Skeletal muscle tissue (tissue), 4 donors: ENCODE data around the gene SPRR2D. TPM values are rescaled to one million over a fixed set of nuclear protein-coding genes. Genes with fewer than 3 reads are reported as not detected.
"Not testable (repeated sequence)": the region's sequence is repeated elsewhere in the genome, so short reads cannot be mapped to it uniquely, and the experiment has no call there.

Experiments used
- H3K27ac ChIP-seq: one replicate; pipeline ENCODE4 v1.7.0; 2013; ENCODE audit warnings: mild to moderate bottlenecking, low read depth, low read length, inconsistent platforms
- H3K27me3 ChIP-seq, 3 donors: one replicate each; pipeline ENCODE4 v1.7.0; 2013; ENCODE audit warnings: low read length in 3 of 3; ENCODE audit not compliant: control insufficient read depth in 3 of 3, insufficient read depth in 3 of 3
- H3K36me3 ChIP-seq, 3 donors: one replicate each; pipeline ENCODE4 v1.7.0; 2013; ENCODE audit warnings: low read length in 3 of 3; ENCODE audit not compliant: control insufficient read depth in 3 of 3, insufficient read depth in 3 of 3
- H3K4me1 ChIP-seq, 3 donors: one replicate each; pipeline ENCODE4 v1.7.0; 2013; ENCODE audit warnings: low read length in 3 of 3, mild to moderate bottlenecking in 3 of 3; ENCODE audit not compliant: control insufficient read depth in 3 of 3, insufficient read depth in 3 of 3
- H3K4me3 ChIP-seq, 3 donors: one replicate each; pipeline ENCODE4 v1.7.0; 2013; ENCODE audit warnings: low read length in 3 of 3
- H3K9ac ChIP-seq, 3 donors: one replicate each; pipeline ENCODE4 v1.7.0; 2013; ENCODE audit warnings: low read length in 3 of 3, mild to moderate bottlenecking in 3 of 3, moderate library complexity in 2 of 3, low read depth in 1 of 3
- H3K9me3 ChIP-seq, 3 donors: one replicate each; pipeline ENCODE4 v1.7.0; 2013; ENCODE audit warnings: low read length in 3 of 3; ENCODE audit not compliant: control insufficient read depth in 3 of 3
- total RNA-seq: library from RNA; depleted of rRNA; stranded (reverse); fragments of >200 nt; gene quantifications from one replicate; pipeline ENCODE4 v1.2.3, GENCODE V29; 2014
- donor health status: Osteomylitis.

The SPRR2D gene
- total RNA-seq, 1 donor from 2014 or later, result not detected

DNA sequence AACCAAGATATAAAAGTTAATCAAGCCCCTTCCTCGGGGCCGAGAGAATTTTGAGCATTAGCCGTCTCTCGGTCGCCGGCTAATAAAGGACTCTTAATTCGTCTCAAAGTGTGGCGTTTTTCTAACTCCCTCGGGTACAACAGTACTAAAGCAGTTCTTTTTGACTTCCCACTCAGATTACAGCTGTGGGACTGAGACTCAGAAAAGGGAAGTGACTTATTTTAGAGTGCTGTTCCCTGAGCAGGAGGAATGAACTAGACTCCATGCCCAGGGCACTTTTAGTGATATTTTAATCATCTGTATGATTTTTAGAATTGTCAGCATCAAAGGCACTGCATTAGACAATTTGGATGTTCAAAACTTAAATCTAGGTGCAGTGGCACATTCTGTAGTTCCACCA, 18.6 kb downstream of the SPRR2D start:
- H3K9ac ChIP-seq, H3K36me3 ChIP-seq, H3K27me3 ChIP-seq, H3K4me1 ChIP-seq, H3K4me3 ChIP-seq, H3K9me3 ChIP-seq, H3K27ac ChIP-seq: not testable (repeated sequence)

DNA sequence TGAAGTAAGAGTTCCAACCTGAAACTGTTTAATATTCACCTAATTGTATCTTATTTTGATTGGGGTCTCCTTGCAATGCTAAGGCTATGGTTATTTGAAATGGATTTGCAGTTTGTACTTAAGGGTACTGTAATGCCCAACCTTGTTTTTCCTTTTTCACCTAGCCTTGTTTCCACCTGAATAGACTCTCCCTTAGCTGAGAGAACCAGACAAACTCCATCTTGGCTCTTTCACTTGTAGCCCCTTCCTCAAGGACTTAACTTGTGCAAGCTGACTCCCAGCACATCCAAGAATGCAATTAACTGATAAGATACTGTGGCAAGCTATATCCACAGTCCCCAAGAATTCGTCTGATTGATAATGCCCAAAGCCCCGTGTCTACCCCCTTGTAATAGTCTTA, 19.1 kb downstream of the SPRR2D start:
- not testable (repeated sequence) for H3K27me3 ChIP-seq, H3K27ac ChIP-seq, H3K9me3 ChIP-seq, H3K36me3 ChIP-seq, H3K4me3 ChIP-seq, H3K4me1 ChIP-seq, H3K9ac ChIP-seq

DNA sequence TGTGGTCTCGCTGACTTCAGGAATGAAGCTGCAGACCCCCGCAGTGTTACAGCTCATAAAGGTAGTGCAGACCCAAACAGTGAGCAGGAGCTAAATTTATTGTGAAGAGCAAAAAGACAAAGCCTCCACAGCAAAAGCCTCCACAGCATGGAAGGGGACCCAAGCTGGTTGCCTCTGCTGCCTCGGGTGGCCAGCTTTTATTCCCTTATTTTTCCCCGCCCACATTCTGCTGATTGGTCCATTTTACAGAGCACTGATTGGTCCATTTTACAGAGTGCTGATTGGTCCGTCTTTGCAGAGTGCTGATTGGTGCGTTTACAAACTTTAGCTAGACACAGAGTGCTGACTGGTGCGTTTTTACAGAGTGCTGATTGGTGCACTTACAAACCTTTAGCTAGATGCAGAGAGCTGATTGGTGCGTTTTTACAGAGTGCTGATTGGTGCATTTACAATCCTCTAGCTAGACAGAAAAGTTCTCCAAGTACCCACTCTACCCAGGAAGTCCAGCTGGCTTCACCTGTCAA, 29.6 kb downstream of the SPRR2D start:
- H3K27ac ChIP-seq, H3K9ac ChIP-seq, H3K9me3 ChIP-seq, H3K4me3 ChIP-seq, H3K4me1 ChIP-seq, H3K36me3 ChIP-seq, H3K27me3 ChIP-seq: not testable (repeated sequence)

DNA sequence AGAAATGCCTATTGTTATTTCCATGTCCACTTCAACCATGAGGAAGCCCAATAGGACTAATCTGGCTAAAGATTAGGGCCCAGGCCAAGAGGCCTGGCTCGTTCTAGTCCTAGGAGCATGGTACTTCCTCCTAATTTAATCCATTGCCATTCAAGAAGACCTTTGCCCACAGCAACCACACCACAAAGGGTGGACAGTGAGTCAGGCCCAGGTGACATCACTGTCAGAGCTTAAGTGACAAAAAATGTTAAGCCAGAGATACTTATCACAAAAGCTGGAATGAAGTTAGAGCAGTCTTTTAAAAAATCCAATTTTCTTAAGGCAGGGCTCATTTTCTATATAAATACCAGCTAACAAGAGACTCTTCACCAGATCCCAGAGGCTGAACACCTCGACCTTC, 39.5 kb downstream of the SPRR2D start, which contains the start of gene SPRR3:
Gene SPRR3, plus strand, starts transcription at position 368 of the 400 bp plus-strand sequence. CDS start 1,272 bp downstream, outside the sequence.
- Histone ChIP-seq H3K27me3 (no peaks in the 10 kb centered on the region), H3K4me1 (no peaks in the 10 kb centered on the region), H3K9me3 (peaks cover 0 to 2% (median 0%) of the 10 kb centered on the region in 3 donors), H3K4me3 (no peak within 1 kb of the TSS), H3K9ac (no peak within 1 kb of the TSS), H3K27ac (no peak within 1 kb of the TSS), H3K36me3 (no peaks in the 10 kb centered on the region)

DNA sequence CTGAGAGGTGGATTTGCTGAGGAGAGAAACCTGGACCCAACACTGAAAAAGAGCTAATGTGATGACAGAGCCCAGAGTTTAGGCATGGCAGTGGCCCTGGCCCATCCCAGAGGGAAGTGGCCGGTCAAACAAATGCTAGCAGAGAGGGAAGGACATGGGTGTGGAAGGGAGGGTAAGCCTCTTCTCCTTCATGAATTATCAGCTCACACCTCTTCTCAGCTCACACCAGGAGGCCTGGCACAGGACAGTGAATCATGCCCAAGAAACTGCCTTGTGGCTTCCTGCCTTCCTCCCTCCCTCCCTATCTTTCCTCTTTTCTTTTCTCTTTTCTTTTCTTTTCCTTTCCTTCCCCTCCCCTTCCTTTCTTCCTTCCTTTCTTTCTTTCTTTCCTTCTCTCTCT, 40.6 kb downstream of the SPRR2D start:
- Histone ChIP-seq H3K9me3 (peaks cover 0 to 3% (median 2%) of the 10 kb centered on the region in 3 donors), H3K4me3 (no peak overlapping the region), H3K27ac (no peak overlapping the region), H3K27me3 (no peaks in the 10 kb centered on the region), H3K4me1 (no peaks in the 10 kb centered on the region), H3K9ac (no peak overlapping the region), H3K36me3 (no peaks in the 10 kb centered on the region)

DNA sequence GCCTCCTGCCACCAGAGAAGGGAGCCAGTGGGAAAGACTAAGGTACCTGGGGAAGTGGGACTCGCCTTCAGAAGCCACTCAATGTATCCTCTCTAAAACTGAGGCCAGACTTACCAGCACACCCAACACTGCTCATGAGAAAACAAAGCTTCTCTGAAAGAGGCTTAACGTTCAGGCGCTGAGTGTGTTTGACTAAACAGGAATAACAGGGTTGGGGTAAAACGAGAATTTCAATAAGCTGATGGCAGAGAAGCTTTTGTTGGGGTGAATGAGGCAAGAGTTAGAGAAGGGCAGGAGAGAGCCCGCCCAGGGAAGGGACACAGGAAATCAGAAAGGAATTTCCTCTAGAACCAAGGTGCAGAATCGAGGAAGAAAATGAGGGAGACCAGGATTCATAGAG, 41.1 kb downstream of the SPRR2D start:
- no peaks in the 10 kb centered on the region for H3K27me3 ChIP-seq
- no peaks in the 10 kb centered on the region for H3K4me1 ChIP-seq
- H3K36me3 ChIP-seq, result no peaks in the 10 kb centered on the region
- H3K9ac ChIP-seq, result no peak overlapping the region
- no peak overlapping the region for H3K27ac ChIP-seq
- peaks cover 0 to 3% (median 2%) of the 10 kb centered on the region in 3 donors for H3K9me3 ChIP-seq
- no peak overlapping the region for H3K4me3 ChIP-seq

DNA sequence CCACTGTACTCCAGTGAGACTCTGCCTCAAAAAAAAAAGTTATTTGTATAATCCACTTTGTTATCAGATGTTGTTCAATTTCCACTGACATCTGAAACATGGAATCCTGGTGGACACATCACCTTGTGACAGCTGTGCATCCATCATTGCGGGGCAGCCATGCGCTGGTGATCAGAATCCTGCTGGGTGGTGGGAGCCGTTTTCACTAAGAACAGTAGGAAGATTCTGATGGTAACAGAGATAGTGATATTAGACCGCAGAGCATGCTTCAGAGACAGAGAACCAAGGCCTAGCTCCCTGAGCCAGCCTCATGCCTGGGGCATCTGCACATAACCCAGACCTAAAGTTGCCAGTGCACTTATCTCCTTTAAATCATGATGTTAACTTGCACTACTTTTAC, 42.4 kb downstream of the SPRR2D start:
- Histone ChIP-seq H3K4me1 (no peaks in the 10 kb centered on the region), H3K9me3 (peaks cover 0 to 3% (median 2%) of the 10 kb centered on the region in 3 donors), H3K27ac (no peak overlapping the region), H3K4me3 (no peak overlapping the region), H3K27me3 (no peaks in the 10 kb centered on the region), H3K36me3 (no peaks in the 10 kb centered on the region), H3K9ac (no peak overlapping the region)

DNA sequence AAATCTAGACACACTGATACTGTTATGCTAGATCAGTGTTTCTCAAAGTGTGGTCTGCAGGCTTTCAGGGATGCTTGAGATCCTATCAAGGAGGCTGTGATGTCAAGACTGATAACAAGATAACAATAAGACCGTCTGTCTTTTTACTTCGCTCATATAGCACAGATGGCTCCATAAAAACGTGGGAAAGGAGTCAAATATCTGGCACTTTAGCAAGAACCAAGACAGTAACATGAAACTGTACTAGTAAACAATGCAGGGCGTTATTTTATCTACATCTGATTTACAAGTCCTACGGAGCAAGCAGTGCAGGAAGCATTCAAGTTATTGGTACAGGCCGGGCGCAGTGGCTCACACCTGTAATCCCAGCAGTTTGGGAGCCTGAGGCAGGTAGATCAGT, 43.0 kb downstream of the SPRR2D start:
- H3K4me1 ChIP-seq, result no peaks in the 10 kb centered on the region
- H3K9ac ChIP-seq, result no peak overlapping the region
- H3K27ac ChIP-seq, result no peak overlapping the region
- no peaks in the 10 kb centered on the region for H3K27me3 ChIP-seq
- H3K36me3 ChIP-seq, result no peaks in the 10 kb centered on the region
- H3K4me3 ChIP-seq, result no peak overlapping the region
- peaks cover 0 to 3% (median 0%) of the 10 kb centered on the region in 3 donors for H3K9me3 ChIP-seq

DNA sequence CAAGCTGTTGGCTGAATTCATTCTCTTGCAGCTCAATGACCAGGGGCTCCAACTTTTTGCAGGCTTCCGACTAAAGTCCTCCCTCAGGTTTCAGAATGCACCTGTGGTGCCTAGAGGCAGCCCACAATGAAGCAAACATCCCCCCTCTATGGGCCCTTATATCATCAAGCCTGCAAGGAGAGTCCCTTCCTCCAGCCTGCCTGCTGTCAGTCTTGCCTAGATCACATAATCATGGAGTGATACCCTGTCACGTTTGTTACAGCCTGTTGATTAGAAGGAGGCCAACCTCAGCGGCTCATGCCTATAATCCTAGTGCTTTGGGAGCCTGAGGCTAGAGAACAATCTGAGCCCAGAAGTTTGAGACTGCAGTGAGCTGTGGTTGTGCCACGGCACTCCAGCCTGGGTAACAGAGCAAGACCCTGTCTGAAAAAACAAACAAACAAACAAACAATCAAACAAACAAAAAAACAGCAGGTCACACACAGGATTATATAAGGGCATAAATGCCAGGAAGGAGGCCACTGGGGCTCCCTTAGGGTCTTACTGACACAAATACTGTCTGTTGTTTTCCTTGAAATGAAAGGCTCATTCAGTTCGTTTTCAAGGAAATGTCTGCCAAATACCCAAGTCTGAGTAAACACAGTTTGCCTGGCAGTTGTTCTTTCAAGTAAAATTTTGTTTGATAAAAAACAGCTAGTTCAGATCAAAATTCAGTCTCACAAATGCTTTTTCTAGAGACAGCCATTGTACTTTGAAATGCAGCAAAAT, 44.1 kb downstream of the SPRR2D start:
- peaks cover 0 to 3% (median 0%) of the 10 kb centered on the region in 3 donors for H3K9me3 ChIP-seq
- H3K36me3 ChIP-seq, result no peaks in the 10 kb centered on the region
- H3K27me3 ChIP-seq, result no peaks in the 10 kb centered on the region
- no peaks in the 10 kb centered on the region for H3K4me1 ChIP-seq
- no peak overlapping the region for H3K9ac ChIP-seq
- H3K27ac ChIP-seq, result no peak overlapping the region
- no peak overlapping the region for H3K4me3 ChIP-seq

DNA sequence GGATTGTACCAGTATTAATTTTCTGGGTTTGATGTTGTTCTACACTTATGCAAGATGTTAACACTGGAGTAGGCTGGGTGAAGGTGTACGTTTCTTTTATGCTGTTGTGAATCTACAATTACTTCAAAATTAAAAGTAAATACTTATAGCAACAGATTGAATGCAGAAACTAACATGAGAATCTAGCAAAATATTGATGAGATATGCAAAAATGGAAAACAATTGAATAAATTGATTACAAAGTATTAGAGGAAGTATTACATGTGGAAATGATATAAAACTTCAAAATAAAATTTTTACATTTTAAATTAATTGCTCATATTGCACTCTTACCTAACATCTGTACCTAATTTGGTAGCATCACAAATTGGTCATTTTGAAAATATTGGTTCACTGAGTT, 45.1 kb downstream of the SPRR2D start:
- Histone ChIP-seq H3K9me3 (peaks cover 0 to 3% (median 0%) of the 10 kb centered on the region in 3 donors), H3K4me3 (no peak overlapping the region), H3K36me3 (no peaks in the 10 kb centered on the region), H3K27me3 (no peaks in the 10 kb centered on the region), H3K27ac (no peak overlapping the region), H3K4me1 (no peaks in the 10 kb centered on the region), H3K9ac (no peak overlapping the region)
